ENCODE results near the gene ANKRD40.

GRCh38 chr17:50657627-50658026, 50.1 kb downstream of the ANKRD40 start:
- TF ChIP-seq CTCF (IDR thresholded peaks at IDR 0.05 in 8 of 11, conservative IDR thresholded peaks at IDR 0.05 in 3 of 11) (no peak), POLR2A (IDR thresholded peaks at IDR 0.05) (no peak)
